ENCODE data around the gene SCRN3. TPM values are rescaled to one million over a fixed set of nuclear protein-coding genes. Genes with fewer than 3 reads are reported as not detected.

The SCRN3 gene
- total RNA-seq, 1 experiment from 2014 or later = 28.6 TPM

- Histone ChIP-seq H3K9me3 (ENCODE audit: low read depth, low read length, poor library complexity, severe bottlenecking) (no peaks in the 10 kb centered on the region), H3K4me3 (ENCODE audit: low read depth, low read length, poor library complexity, severe bottlenecking) (no peak overlapping the region), H3K4me1 (ENCODE audit: insufficient read depth, low read length, poor library complexity, severe bottlenecking) (no peaks in the 10 kb centered on the region), H3K27ac (ENCODE audit: low read depth, low read length, poor library complexity, severe bottlenecking) (no peak overlapping the region), H3K27me3 (replicated peaks; ENCODE audit: insufficient read depth, low read depth, low read length, poor library complexity) (no peaks in the 10 kb centered on the region), H3K36me3 (ENCODE audit: insufficient read depth, low read length, poor library complexity, severe bottlenecking) (no peaks in the 10 kb centered on the region)
- no TSS peak for BruUV-seq (replicated peaks)
- no peak for DNase-seq (ENCODE audit: low spot score)
- intact Hi-C loops (cut with micrococcal nuclease; ENCODE audit: unreplicated experiment) = no loop called here
- CTCF ChIA-PET = no interaction called here
- TF ChIP-seq EZH2 (IDR thresholded peaks at IDR 0.05; ENCODE audit: borderline replicate concordance, low read depth, low read length, poor library complexity, severe bottlenecking) = no peak
- TF ChIP-seq, protein P1, sequence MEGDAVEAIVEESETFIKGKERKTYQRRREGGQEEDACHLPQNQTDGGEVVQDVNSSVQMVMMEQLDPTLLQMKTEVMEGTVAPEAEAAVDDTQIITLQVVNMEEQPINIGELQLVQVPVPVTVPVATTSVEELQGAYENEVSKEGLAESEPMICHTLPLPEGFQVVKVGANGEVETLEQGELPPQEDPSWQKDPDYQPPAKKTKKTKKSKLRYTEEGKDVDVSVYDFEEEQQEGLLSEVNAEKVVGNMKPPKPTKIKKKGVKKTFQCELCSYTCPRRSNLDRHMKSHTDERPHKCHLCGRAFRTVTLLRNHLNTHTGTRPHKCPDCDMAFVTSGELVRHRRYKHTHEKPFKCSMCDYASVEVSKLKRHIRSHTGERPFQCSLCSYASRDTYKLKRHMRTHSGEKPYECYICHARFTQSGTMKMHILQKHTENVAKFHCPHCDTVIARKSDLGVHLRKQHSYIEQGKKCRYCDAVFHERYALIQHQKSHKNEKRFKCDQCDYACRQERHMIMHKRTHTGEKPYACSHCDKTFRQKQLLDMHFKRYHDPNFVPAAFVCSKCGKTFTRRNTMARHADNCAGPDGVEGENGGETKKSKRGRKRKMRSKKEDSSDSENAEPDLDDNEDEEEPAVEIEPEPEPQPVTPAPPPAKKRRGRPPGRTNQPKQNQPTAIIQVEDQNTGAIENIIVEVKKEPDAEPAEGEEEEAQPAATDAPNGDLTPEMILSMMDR (conservative IDR thresholded peaks at IDR 0.05; ENCODE audit: low read depth, low read length) = no peak
- POLR2A ChIA-PET (ENCODE audit: low non-redundant PET) = no interaction called here
Observed at GRCh38 chr2:174438146-174438886, 42.8 kb downstream of the SCRN3 start.

GRCh38 chr2:174439323-174439722 is 43.8 kb downstream of the SCRN3 start:
- ChIA-PET POLR2A (ENCODE audit: low non-redundant PET) (no interaction called here), CTCF (no interaction called here)
- no peak overlapping the region for H3K27ac ChIP-seq (ENCODE audit: low read depth, low read length, poor library complexity, severe bottlenecking)
- no peak for TF ChIP-seq EZH2 (IDR thresholded peaks at IDR 0.05; ENCODE audit: borderline replicate concordance, low read depth, low read length, poor library complexity, severe bottlenecking)
- TF ChIP-seq, protein P1 (conservative IDR thresholded peaks at IDR 0.05; ENCODE audit: low read depth, low read length) = no peak
- no peaks in the 10 kb centered on the region for H3K36me3 ChIP-seq (ENCODE audit: insufficient read depth, low read length, poor library complexity, severe bottlenecking)
- no TSS peak for BruUV-seq (replicated peaks)
- intact Hi-C loops (cut with micrococcal nuclease; ENCODE audit: unreplicated experiment) = no loop called here
- H3K9me3 ChIP-seq (ENCODE audit: low read depth, low read length, poor library complexity, severe bottlenecking) = no peaks in the 10 kb centered on the region
- no peaks in the 10 kb centered on the region for H3K27me3 ChIP-seq (replicated peaks; ENCODE audit: insufficient read depth, low read depth, low read length, poor library complexity)
- no peaks in the 10 kb centered on the region for H3K4me1 ChIP-seq (ENCODE audit: insufficient read depth, low read length, poor library complexity, severe bottlenecking)
- no peak for DNase-seq (ENCODE audit: low spot score)
- no peak overlapping the region for H3K4me3 ChIP-seq (ENCODE audit: low read depth, low read length, poor library complexity, severe bottlenecking)

DNA sequence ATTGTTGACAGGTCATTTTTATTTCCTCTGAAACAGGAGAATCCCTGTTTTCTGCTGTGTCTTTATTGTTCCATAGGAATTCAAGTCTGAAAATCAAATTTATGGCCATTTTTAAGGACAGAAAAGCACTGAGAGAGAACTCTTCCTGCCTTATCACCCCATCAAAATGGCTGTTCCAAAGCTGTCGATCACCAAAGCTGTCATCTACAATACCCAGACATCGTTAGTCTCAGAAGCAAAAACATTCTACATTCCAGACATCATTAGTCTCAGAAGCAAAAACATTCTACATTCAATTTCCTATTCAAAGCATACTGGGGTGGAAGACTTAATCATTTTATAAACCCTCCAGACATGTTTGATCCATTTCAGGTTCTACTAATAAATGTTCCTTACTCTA is 44.4 kb downstream of the SCRN3 start:
- no TSS peak for BruUV-seq (replicated peaks)
- Histone ChIP-seq H3K36me3 (ENCODE audit: insufficient read depth, low read length, poor library complexity, severe bottlenecking) (no peaks in the 10 kb centered on the region), H3K4me3 (ENCODE audit: low read depth, low read length, poor library complexity, severe bottlenecking) (no peak overlapping the region), H3K9me3 (ENCODE audit: low read depth, low read length, poor library complexity, severe bottlenecking) (no peaks in the 10 kb centered on the region), H3K4me1 (ENCODE audit: insufficient read depth, low read length, poor library complexity, severe bottlenecking) (no peaks in the 10 kb centered on the region), H3K27ac (ENCODE audit: low read depth, low read length, poor library complexity, severe bottlenecking) (no peak overlapping the region), H3K27me3 (replicated peaks; ENCODE audit: insufficient read depth, low read depth, low read length, poor library complexity) (no peaks in the 10 kb centered on the region)
- TF ChIP-seq, protein P1 (conservative IDR thresholded peaks at IDR 0.05; ENCODE audit: low read depth, low read length) = no peak
- no peak for TF ChIP-seq EZH2 (IDR thresholded peaks at IDR 0.05; ENCODE audit: borderline replicate concordance, low read depth, low read length, poor library complexity, severe bottlenecking)
- no peak for DNase-seq (ENCODE audit: low spot score)
- POLR2A ChIA-PET (ENCODE audit: low non-redundant PET) = no interaction called here
- intact Hi-C loops (cut with micrococcal nuclease; ENCODE audit: unreplicated experiment) = no loop called here
- CTCF ChIA-PET = no interaction called here

All from A673 (cell line).